PC-3 (cell line): ENCODE results near the gene KCNK3. TPM values are rescaled to one million over a fixed set of nuclear protein-coding genes. Genes with fewer than 3 reads are reported as not detected.

Source experiments
- ATAC-seq: fragments of 200-7000 bp; cut with Tn5 transposase; 2 replicates; pipeline ENCODE4 v1.9.1; 2020; ENCODE audit warnings: mild to moderate bottlenecking, moderate library complexity
- BruUV-seq: library from RNA; stranded (reverse); fragments of 400-500 nt; replicated peaks from 2 replicates; lab custom pipeline; 2021; lab: Mats Ljungman, UMichigan
- CTCF ChIA-PET: fragments of 300-600 bp; sonication (Branson Sonifier 250); formaldehyde crosslinking; loops from one replicate; lab custom pipeline; 2022; ENCODE audit warnings: antibody characterized with exemption; lab: Charles Lee
- POLR2A ChIA-PET: fragments of 300-600 bp; sonication (Branson Sonifier 250); formaldehyde crosslinking; loops from one replicate; lab custom pipeline; 2022; ENCODE audit warnings: antibody characterized with exemption; ENCODE audit not compliant: unreplicated experiment; lab: Charles Lee
- DNase-seq: peaks from one replicate; pipeline ENCODE4 v3.0.0-alpha.2; 2015
- H2AFZ ChIP-seq: fragments of 300-600 bp; sonication (generic); 2 replicates; pipeline ENCODE4 v1.6.0; 2016; ENCODE audit warnings: antibody characterized with exemption, low read length
- H3F3A ChIP-seq: fragments of 300-600 bp; sonication (generic); one replicate; pipeline ENCODE4 v1.6.0; 2017; ENCODE audit warnings: antibody characterized with exemption, low read length, control low read depth, mild to moderate bottlenecking; ENCODE audit not compliant: unreplicated experiment
- H3K27ac ChIP-seq: fragments of 300-600 bp; sonication (generic); 2 replicates; pipeline ENCODE4 v1.5.1; 2016; ENCODE audit warnings: mild to moderate bottlenecking, low read length
- H3K27me3 ChIP-seq: fragments of 300-600 bp; sonication (generic); 2 replicates; pipeline ENCODE4 v1.6.1; 2016; ENCODE audit warnings: low read length, mixed read lengths
- H3K36me3 ChIP-seq: fragments of 300-600 bp; sonication (generic); 2 replicates; pipeline ENCODE4 v1.6.1; 2016; ENCODE audit warnings: low read depth, mixed run types, low read length, mixed read lengths
- H3K4me1 ChIP-seq: fragments of 300-600 bp; sonication (generic); 2 replicates; pipeline ENCODE4 v1.5.1; 2016; ENCODE audit warnings: low read length; ENCODE audit not compliant: insufficient read depth
- H3K4me2 ChIP-seq: fragments of 300-600 bp; sonication (generic); 2 replicates; pipeline ENCODE4 v1.6.0; 2016; ENCODE audit warnings: low read length
- H3K4me3 ChIP-seq: fragments of 300-600 bp; sonication (generic); 2 replicates; pipeline ENCODE4 v1.5.1; 2016; ENCODE audit warnings: mild to moderate bottlenecking, low read length, mixed read lengths
- H3K79me2 ChIP-seq: fragments of 300-600 bp; sonication (generic); 2 replicates; pipeline ENCODE4 v1.6.1; 2017; ENCODE audit warnings: low read length, mixed read lengths
- H3K9ac ChIP-seq: fragments of 300-600 bp; sonication (generic); 2 replicates; pipeline ENCODE4 v1.6.0; 2016; ENCODE audit warnings: mild to moderate bottlenecking, low read length
- H3K9me2 ChIP-seq: fragments of 300-600 bp; sonication (generic); replicated peaks from 2 replicates; pipeline ENCODE4 v1.6.1; 2016; ENCODE audit warnings: mixed run types, low read length, mixed read lengths
- H3K9me3 ChIP-seq: fragments of 300-600 bp; sonication (generic); 2 replicates; pipeline ENCODE4 v1.6.1; 2016; ENCODE audit warnings: low read length, mixed read lengths
- H4K20me1 ChIP-seq: fragments of 300-600 bp; sonication (generic); 2 replicates; pipeline ENCODE4 v1.6.1; 2016; ENCODE audit warnings: low read length, mixed read lengths
- CTCF ChIP-seq: fragments of 300-600 bp; sonication (generic); conservative IDR thresholded peaks from 2 replicates; pipeline ENCODE4 v1.5.1; 2017; ENCODE audit warnings: antibody characterized with exemption, low read depth, mild to moderate bottlenecking, low read length
- EZH2 ChIP-seq: fragments of 300-600 bp; sonication (generic); IDR thresholded peaks from one replicate; pipeline ENCODE4 v1.6.1; 2017; ENCODE audit warnings: antibody characterized with exemption, mild to moderate bottlenecking, low read length; ENCODE audit not compliant: unreplicated experiment
- EZH2phosphoT487 ChIP-seq: fragments of 300-600 bp; sonication (generic); IDR thresholded peaks from 2 replicates; pipeline ENCODE4 v1.6.1; 2018; ENCODE audit warnings: mild to moderate bottlenecking, antibody characterized with exemption, low read length, borderline replicate concordance
- intact Hi-C: fragments of 100-400 bp; cut with micrococcal nuclease; formaldehyde crosslinking; loops from 2 replicates; pipeline ENCODE4 v1.9.0; 2023
- total RNA-seq: library from RNA; depleted of rRNA; stranded (reverse); fragments of >200 nt; gene quantifications from 2 replicates; pipeline ENCODE4 v1.2.3, GENCODE V29; 2014

KCNK3 gene
- total RNA-seq, 1 experiment from 2014 or later: 0.04 TPM

- TF ChIP-seq EZH2phosphoT487 (no peak), EZH2 (no peak), CTCF (no peak)
- intact Hi-C loops: no loop called here
- Histone ChIP-seq H3K4me1 (peaks cover 27% of the 10 kb centered on the region), H3K27ac (no peak overlapping the region), H2AFZ (no peak overlapping the region), H3K4me3 (no peak overlapping the region), H4K20me1 (no peaks in the 10 kb centered on the region), H3K9me3 (no peaks in the 10 kb centered on the region), H3K79me2 (no peaks in the 10 kb centered on the region), H3F3A (no peaks in the 10 kb centered on the region), H3K9ac (no peak overlapping the region), H3K36me3 (no peaks in the 10 kb centered on the region), H3K9me2 (no peaks in the 10 kb centered on the region), H3K4me2 (no peak overlapping the region), H3K27me3 (no peaks in the 10 kb centered on the region)
- ATAC-seq: no peak
- ChIA-PET POLR2A (no interaction called here), CTCF (no interaction called here)
- DNase-seq: no peak
- BruUV-seq: no TSS peak
Measured at GRCh38 chr2:26700078-26700477, 7.6 kb downstream of the KCNK3 start.

DNA sequence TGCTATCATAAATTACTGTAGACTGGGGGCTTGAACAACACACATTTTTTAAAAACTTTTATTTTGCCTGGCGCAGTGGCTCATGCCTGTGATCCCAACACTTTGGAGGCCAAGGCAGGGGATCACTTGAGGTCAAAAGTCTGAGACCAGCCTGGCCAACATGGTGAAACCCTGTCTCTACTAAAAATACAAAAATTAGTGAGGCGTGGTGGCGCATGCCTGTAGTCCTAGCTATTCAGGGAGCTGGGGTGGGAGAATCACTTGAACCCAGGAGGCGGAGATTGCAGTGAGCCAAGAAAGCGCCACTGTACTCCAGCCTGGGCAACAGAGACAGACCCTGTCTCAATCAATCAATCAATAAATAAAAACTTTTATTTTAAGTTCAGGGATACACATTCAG, 9.1 kb downstream of the KCNK3 start:
- BruUV-seq: no TSS peak
- intact Hi-C loops: no loop called here
- H2AFZ ChIP-seq: no peak overlapping the region
- no peaks in the 10 kb centered on the region for H4K20me1 ChIP-seq
- no peaks in the 10 kb centered on the region for H3K9me2 ChIP-seq
- TF ChIP-seq EZH2phosphoT487: no peak
- TF ChIP-seq EZH2: no peak
- no peak for TF ChIP-seq CTCF
- no peaks in the 10 kb centered on the region for H3K27me3 ChIP-seq
- H3K79me2 ChIP-seq: no peaks in the 10 kb centered on the region
- ChIA-PET CTCF (no interaction called here), POLR2A (no interaction called here)
- no peaks in the 10 kb centered on the region for H3K36me3 ChIP-seq
- no peak overlapping the region for H3K4me3 ChIP-seq
- H3K4me2 ChIP-seq: no peak overlapping the region
- no peaks in the 10 kb centered on the region for H3K9me3 ChIP-seq
- DNase-seq (no peak), ATAC-seq (no peak)
- H3K27ac ChIP-seq: no peak overlapping the region
- no peaks in the 10 kb centered on the region for H3F3A ChIP-seq
- peaks cover 17% of the 10 kb centered on the region for H3K4me1 ChIP-seq
- H3K9ac ChIP-seq: no peak overlapping the region

GRCh38 chr2:26702025-26702424, 9.5 kb downstream of the KCNK3 start:
- H3F3A ChIP-seq: no peaks in the 10 kb centered on the region
- intact Hi-C loops: no loop called here
- H3K9me3 ChIP-seq: no peaks in the 10 kb centered on the region
- H3K4me2 ChIP-seq: no peak overlapping the region
- H3K9me2 ChIP-seq: no peaks in the 10 kb centered on the region
- ChIA-PET CTCF (no interaction called here), POLR2A (no interaction called here)
- BruUV-seq: no TSS peak
- no peaks in the 10 kb centered on the region for H4K20me1 ChIP-seq
- no peaks in the 10 kb centered on the region for H3K79me2 ChIP-seq
- no peak overlapping the region for H3K27ac ChIP-seq
- H3K4me1 ChIP-seq: peaks cover 13% of the 10 kb centered on the region
- H3K27me3 ChIP-seq: no peaks in the 10 kb centered on the region
- TF ChIP-seq EZH2 (no peak), CTCF (no peak), EZH2phosphoT487 (no peak)
- no peaks in the 10 kb centered on the region for H3K36me3 ChIP-seq
- H3K4me3 ChIP-seq: no peak overlapping the region
- no peak for DNase-seq
- H3K9ac ChIP-seq: no peak overlapping the region
- H2AFZ ChIP-seq: no peak overlapping the region
- ATAC-seq: no peak
